Fibroblast of lung (primary cell): ENCODE measurements around the gene PRSS21. TPM values are rescaled to one million over a fixed set of nuclear protein-coding genes. Genes with fewer than 3 reads are reported as not detected.
A peak's percentile ranks its signal among the peaks of the same experiment; 100 is the strongest.

Source experiments
- DNase-seq, 2 donors: peaks; one replicate each; pipeline versions ENCODE4 v3.0.0 to v3.0.0-alpha.2; 2010; ENCODE audit warnings: low read depth in 2 of 2
- H2AFZ ChIP-seq: 2 replicates; pipeline ENCODE4 v1.5.1; 2012; ENCODE audit warnings: low read length, control low read depth, inconsistent platforms
- H3K27ac ChIP-seq: 2 replicates; pipeline ENCODE4 v1.5.1; 2011; ENCODE audit warnings: low read length, control low read depth; ENCODE audit not compliant: insufficient read depth
- H3K27me3 ChIP-seq: 2 replicates; pipeline ENCODE4 v1.5.1; 2011; ENCODE audit warnings: mild to moderate bottlenecking, low read length; ENCODE audit not compliant: control insufficient read depth, insufficient read depth
- H3K36me3 ChIP-seq: 2 replicates; pipeline ENCODE4 v1.5.1; 2011; ENCODE audit warnings: low read length; ENCODE audit not compliant: control insufficient read depth, insufficient read depth
- H3K4me1 ChIP-seq: 2 replicates; pipeline ENCODE4 v1.5.1; 2011; ENCODE audit warnings: low read length; ENCODE audit not compliant: control insufficient read depth, insufficient read depth; ENCODE audit errors: extremely low read depth
- H3K4me2 ChIP-seq: 2 replicates; pipeline ENCODE4 v1.5.1; 2011; ENCODE audit warnings: low read length, control low read depth; ENCODE audit not compliant: insufficient read depth; ENCODE audit errors: extremely low read depth
- H3K4me3 ChIP-seq, 4 experiments: fragments of 200-600 bp in 1 of 4; sonication (generic) in 1 of 4; replicated peaks in 1 of 4; 2 replicates each; pipeline ENCODE4 v1.5.1; 2011 to 2016; ENCODE audit warnings: low read length in 4 of 4, low read depth in 3 of 4, mild to moderate bottlenecking in 3 of 4, control low read depth in 2 of 4, inconsistent platforms in 1 of 4, mixed read lengths in 1 of 4; ENCODE audit not compliant: insufficient read depth in 1 of 4; ENCODE audit errors: control extremely low read depth in 1 of 4
- H3K79me2 ChIP-seq: 2 replicates; pipeline ENCODE4 v1.5.1; 2012; ENCODE audit warnings: mild to moderate bottlenecking, low read length, inconsistent platforms; ENCODE audit not compliant: control insufficient read depth, insufficient read depth
- H3K9ac ChIP-seq: 2 replicates; pipeline ENCODE4 v1.5.1; 2011; ENCODE audit warnings: mild to moderate bottlenecking, low read length, control low read depth; ENCODE audit not compliant: insufficient read depth
- H3K9me3 ChIP-seq: 2 replicates; pipeline ENCODE4 v1.5.1; 2012; ENCODE audit warnings: low read depth, low read length; ENCODE audit not compliant: control insufficient read depth, insufficient read depth
- H4K20me1 ChIP-seq: 2 replicates; pipeline ENCODE4 v1.5.1; 2011; ENCODE audit warnings: low read length; ENCODE audit not compliant: control insufficient read depth, insufficient read depth; ENCODE audit errors: extremely low read depth
- EZH2 ChIP-seq: IDR thresholded peaks from 2 replicates; pipeline ENCODE4 v1.5.1; 2012; ENCODE audit warnings: low read length, control low read depth, mild to moderate bottlenecking; ENCODE audit errors: missing control alignments
- polyA plus RNA-seq, 2 donors: library from polyadenylated mRNA; depleted of rRNA in 1 of 2; stranded (reverse) in 1 of 2; unstranded in 1 of 2; fragments of >200 nt; gene quantifications; 2 replicates each; pipeline ENCODE4 v1.2.1, GENCODE V29; 2011 to 2012; ENCODE audit warnings: missing spikeins in 1 of 2
- total RNA-seq: library from RNA; depleted of rRNA; stranded (reverse); fragments of >200 nt; gene quantifications from 2 replicates; pipeline ENCODE4 v1.2.1, GENCODE V29; 2014
- TF ChIP-seq, protein P1 (sequence below), 2 donors: IDR thresholded peaks in 1 of 2; conservative IDR thresholded peaks in 1 of 2; 1 replicate in 1 of 2; 2 replicates in 1 of 2; pipeline ENCODE4 v1.5.1; 2011 to 2012; ENCODE audit warnings: low read length in 2 of 2, control low read depth in 1 of 2, inconsistent platforms in 1 of 2, low read depth in 1 of 2, mild to moderate bottlenecking in 1 of 2

The PRSS21 gene
- total and polyA plus RNA-seq, 2 donors (not counting 1 experiment from before 2014, with no cell fraction given), result 0.17 to 0.22 TPM

DNA sequence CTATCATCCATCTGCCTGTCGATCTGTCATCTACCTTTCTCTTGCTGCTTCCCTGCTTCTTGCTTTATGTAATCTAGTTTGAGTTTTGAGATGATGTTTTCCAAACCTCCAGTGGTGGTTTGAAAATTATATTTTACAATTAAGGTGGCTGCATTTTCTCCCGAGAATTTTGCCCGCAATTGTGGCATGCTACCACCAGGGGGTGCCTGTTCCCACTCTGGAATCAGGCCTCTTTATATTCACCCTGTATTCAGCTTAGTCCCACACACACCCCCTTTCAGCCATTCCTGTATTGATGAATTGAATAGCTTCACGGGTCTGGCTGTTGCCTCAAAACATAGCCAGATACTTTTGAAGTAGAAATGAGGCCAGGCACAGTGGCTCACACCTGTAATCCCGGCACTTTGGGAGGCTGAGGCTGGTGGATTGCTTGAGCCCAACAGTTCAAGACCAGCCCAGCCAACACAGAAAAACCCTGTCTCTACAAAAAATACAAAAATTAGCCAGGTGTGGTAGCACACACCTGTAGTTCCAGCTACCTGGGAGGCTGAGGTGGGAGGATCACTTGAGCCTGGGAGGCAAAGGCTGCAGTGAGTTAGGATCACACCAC, 37.8 kb downstream of the PRSS21 start:
- no peak for DNase-seq
- no peaks in the 10 kb centered on the region for H3K9me3 ChIP-seq
- H2AFZ ChIP-seq, result no peak overlapping the region
- H3K4me2 ChIP-seq, result no peak overlapping the region
- TF ChIP-seq EZH2, result no peak
- TF ChIP-seq, protein P1, sequence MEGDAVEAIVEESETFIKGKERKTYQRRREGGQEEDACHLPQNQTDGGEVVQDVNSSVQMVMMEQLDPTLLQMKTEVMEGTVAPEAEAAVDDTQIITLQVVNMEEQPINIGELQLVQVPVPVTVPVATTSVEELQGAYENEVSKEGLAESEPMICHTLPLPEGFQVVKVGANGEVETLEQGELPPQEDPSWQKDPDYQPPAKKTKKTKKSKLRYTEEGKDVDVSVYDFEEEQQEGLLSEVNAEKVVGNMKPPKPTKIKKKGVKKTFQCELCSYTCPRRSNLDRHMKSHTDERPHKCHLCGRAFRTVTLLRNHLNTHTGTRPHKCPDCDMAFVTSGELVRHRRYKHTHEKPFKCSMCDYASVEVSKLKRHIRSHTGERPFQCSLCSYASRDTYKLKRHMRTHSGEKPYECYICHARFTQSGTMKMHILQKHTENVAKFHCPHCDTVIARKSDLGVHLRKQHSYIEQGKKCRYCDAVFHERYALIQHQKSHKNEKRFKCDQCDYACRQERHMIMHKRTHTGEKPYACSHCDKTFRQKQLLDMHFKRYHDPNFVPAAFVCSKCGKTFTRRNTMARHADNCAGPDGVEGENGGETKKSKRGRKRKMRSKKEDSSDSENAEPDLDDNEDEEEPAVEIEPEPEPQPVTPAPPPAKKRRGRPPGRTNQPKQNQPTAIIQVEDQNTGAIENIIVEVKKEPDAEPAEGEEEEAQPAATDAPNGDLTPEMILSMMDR (conservative IDR thresholded peaks at IDR 0.05 in 1 of 2, IDR thresholded peaks at IDR 0.05 in 1 of 2; ENCODE audit: low read depth in 1 of 2, low read length in 2 of 2), result peak; percentile 42 to 56
- H3K4me3 ChIP-seq, result no peak overlapping the region
- no peaks in the 10 kb centered on the region for H3K27me3 ChIP-seq
- no peaks in the 10 kb centered on the region for H3K36me3 ChIP-seq
- no peaks in the 10 kb centered on the region for H3K79me2 ChIP-seq
- no peaks in the 10 kb centered on the region for H3K4me1 ChIP-seq
- H3K27ac ChIP-seq, result no peak overlapping the region
- H4K20me1 ChIP-seq, result no peaks in the 10 kb centered on the region
- no peak overlapping the region for H3K9ac ChIP-seq

DNA sequence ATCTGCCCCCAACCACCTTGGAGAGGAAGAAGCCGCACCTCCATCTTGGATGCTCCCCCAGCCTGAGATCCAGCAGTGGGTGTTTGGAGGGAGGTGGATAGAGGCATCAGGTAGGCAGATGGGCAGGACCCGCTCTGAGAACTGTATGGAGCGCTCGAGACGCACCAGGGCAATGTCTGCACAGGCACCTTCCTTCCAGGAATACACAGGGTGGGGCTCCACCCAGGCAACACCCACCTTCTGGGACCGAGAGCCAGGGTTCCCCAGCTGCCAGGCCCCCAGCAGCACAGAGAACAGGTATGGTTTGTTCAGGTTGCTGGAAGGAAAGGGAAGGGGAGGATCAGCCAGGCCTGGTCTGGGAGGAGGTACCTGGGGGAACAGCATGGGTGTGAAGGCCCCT, 38.5 kb downstream of the PRSS21 start:
- Histone ChIP-seq H3K9me3 (no peaks in the 10 kb centered on the region), H2AFZ (no peak overlapping the region), H3K4me2 (no peak overlapping the region), H3K4me3 (no peak overlapping the region), H3K27ac (no peak overlapping the region), H4K20me1 (no peaks in the 10 kb centered on the region), H3K27me3 (no peaks in the 10 kb centered on the region), H3K9ac (no peak overlapping the region), H3K4me1 (no peaks in the 10 kb centered on the region), H3K79me2 (no peaks in the 10 kb centered on the region), H3K36me3 (no peaks in the 10 kb centered on the region)
- TF ChIP-seq, protein P1 (conservative IDR thresholded peaks at IDR 0.05 in 1 of 2, IDR thresholded peaks at IDR 0.05 in 1 of 2; ENCODE audit: low read depth in 1 of 2, low read length in 2 of 2), result no peak
- TF ChIP-seq EZH2, result no peak
- DNase-seq, result no peak

DNA sequence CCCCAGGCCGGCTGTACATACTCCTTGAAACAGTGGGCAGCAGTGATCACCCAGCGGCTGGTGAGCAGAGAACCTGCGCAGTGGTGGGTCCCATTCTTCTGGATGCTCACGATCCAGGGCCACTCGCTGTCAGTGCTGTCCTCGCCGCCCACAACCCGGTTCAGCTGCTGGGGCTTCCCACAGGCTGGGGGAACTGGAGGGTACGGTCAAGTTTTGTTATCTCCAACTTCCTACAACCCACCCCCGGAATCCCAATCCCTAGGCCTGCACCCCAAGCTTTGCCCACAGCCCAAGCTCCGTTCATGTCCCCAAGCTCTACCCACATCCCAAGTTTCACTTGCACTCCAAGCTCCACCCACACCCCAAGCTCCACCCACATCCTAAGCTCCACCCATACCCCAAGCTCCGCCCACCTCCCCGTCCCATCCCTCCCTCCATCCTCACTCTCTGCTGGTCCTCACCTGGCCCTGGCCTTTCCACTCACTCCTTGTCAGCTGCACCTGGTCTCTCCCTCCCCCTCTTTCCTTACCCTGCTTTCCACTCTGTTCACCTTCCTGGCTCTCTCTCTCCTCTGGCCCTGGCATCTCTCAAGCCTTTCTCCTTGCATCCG, 39.1 kb downstream of the PRSS21 start:
- no peak overlapping the region for H2AFZ ChIP-seq

More for the DNA sequence above, 39.1 kb downstream of the PRSS21 start:
- Histone ChIP-seq H3K27me3 (no peaks in the 10 kb centered on the region), H3K9me3 (no peaks in the 10 kb centered on the region), H3K4me2 (no peak overlapping the region), H3K4me3 (no peak overlapping the region), H3K27ac (no peak overlapping the region), H3K36me3 (no peaks in the 10 kb centered on the region), H3K4me1 (no peaks in the 10 kb centered on the region), H3K79me2 (no peaks in the 10 kb centered on the region), H3K9ac (no peak overlapping the region), H4K20me1 (no peaks in the 10 kb centered on the region)
- no peak for DNase-seq
- no peak for TF ChIP-seq EZH2
- TF ChIP-seq, protein P1 (conservative IDR thresholded peaks at IDR 0.05 in 1 of 2, IDR thresholded peaks at IDR 0.05 in 1 of 2; ENCODE audit: low read depth in 1 of 2, low read length in 2 of 2), result no peak
